HepG2 (cell line): Measurements from ENCODE around the gene NOTCH3.

Experiments
- MIER3 ChIP-seq: IDR thresholded peaks from 2 replicates; pipeline ENCODE4 v1.6.1; 2016; ENCODE audit warnings: missing compliant biosample characterization, borderline replicate concordance
- ZNF263 ChIP-seq: sonication (generic); formaldehyde crosslinking; IDR thresholded peaks from 2 replicates; pipeline ENCODE4 v1.4.0; 2020; ENCODE audit warnings: missing genetic modification reagents

DNA sequence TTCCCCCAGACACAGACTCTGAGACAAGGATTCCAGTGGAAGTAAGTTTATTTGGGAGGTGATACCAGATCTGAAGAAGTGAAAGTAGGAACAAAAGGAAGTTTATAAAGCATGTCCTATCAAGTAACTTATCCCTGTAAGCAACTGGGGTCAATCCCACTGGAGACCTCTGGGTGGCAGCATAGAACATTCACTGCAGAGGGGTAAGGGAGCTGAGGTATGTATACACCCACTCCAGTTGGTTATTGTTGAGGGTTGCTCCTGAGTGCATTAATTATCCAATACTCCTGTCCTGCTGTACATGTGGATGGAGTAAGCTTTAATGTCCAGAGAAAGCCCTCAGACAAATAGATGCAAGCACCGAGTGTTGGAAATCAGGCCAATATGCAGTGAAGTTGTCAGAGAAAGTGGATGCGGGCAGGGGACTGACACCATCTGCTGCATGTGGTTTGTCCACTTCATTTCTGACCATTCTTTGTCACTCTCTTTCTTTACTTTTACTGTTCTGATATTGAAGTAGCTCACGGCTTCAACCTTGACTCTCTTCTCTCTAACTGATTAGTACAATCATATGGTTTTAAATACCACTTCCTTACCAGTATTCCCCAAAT lies 46.7 kb downstream of the NOTCH3 start:
- no peak for TF ChIP-seq ZNF263 (CRISPR knock-in tag)
- TF ChIP-seq MIER3 (CRISPR knock-in tag), result no peak
